HUES6 (cell line): ENCODE results near the gene AATF.

Experiments used
- H3K27ac ChIP-seq: 2 replicates; pipeline ENCODE4 v1.7.0; 2013; ENCODE audit warnings: low read depth, mild to moderate bottlenecking, low read length, inconsistent platforms
- H3K27me3 ChIP-seq: 2 replicates; pipeline ENCODE4 v1.6.1; 2013; ENCODE audit warnings: low read length; ENCODE audit not compliant: control insufficient read depth, insufficient read depth
- H3K36me3 ChIP-seq: 2 replicates; pipeline ENCODE4 v1.6.1; 2013; ENCODE audit warnings: low read length; ENCODE audit not compliant: control insufficient read depth, insufficient read depth
- H3K4me1 ChIP-seq: 2 replicates; pipeline ENCODE4 v1.6.1; 2013; ENCODE audit warnings: low read length; ENCODE audit not compliant: control insufficient read depth, insufficient read depth
- H3K4me3 ChIP-seq: 2 replicates; pipeline ENCODE4 v1.5.1; 2013; ENCODE audit warnings: low read depth, low read length
- H3K9ac ChIP-seq: one replicate; pipeline ENCODE4 v1.6.1; 2013; ENCODE audit warnings: mild to moderate bottlenecking, low read length
- H3K9me3 ChIP-seq: 2 replicates; pipeline ENCODE4 v1.6.1; 2013; ENCODE audit warnings: low read depth, low read length; ENCODE audit not compliant: control insufficient read depth, insufficient read depth

AATF gene

DNA sequence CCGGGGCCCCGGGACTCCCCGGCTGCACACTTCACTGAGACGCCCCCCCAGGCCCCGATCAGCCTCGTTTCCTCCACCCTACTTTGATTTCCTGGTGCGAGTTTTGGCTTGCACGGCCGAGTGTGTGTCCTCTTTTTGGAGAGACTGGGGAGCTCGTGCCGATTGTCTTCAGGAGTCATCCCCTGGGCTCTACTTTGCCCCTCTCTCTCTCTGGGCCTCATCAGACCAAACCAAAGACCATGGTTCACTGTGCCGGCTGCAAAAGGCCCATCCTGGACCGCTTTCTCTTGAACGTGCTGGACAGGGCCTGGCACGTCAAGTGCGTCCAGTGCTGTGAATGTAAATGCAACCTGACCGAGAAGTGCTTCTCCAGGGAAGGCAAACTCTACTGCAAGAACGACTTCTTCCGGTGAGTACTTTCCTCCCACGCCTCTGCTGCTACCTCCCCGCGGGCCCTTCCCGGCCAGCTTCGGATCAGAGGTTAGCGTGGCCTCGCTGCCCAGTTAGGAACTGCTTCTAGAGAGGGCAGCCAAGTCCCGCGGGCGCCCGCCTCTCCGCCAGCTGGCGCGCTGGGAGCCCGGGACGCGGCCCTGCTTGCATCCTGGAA is 10.7 kb upstream of the AATF start:
- Histone ChIP-seq H3K27me3 (peaks cover 100% of the 10 kb centered on the region), H3K9ac (peak overlapping the region; percentile 28), H3K4me3 (peak overlapping the region; percentile 67), H3K9me3 (no peaks in the 10 kb centered on the region), H3K27ac (no peak overlapping the region), H3K4me1 (peaks cover 71% of the 10 kb centered on the region), H3K36me3 (no peaks in the 10 kb centered on the region)

DNA sequence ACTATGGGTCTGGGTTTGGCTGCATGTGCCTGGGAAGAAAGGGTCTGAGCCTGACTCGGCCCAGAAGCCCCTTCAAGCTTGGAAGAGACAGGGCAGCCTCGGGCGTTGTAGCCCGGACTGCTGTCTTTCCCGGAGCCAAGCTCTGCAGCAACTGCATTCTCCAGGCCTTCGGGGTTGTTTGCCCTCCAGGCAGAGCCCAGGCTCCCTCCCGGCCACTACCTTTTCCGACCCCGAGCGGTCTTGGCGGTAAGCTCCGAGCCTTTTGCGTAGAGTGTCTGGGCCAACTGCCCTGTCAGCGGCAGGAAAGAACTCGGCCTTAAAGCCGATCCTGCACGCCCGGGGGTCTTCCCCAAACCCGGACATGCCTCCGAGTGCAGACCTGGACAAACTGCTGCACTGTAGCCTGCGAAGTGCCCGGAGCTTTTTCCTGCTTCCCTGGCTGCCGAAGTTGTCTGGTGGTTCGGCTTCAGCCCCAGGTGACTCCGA is 10.1 kb upstream of the AATF start:
- Histone ChIP-seq H3K4me1 (peaks cover 68% of the 10 kb centered on the region), H3K4me3 (peak overlapping the region; percentile 67), H3K27ac (no peak overlapping the region), H3K27me3 (peaks cover 100% of the 10 kb centered on the region), H3K9ac (peak overlapping the region; percentile 28), H3K9me3 (no peaks in the 10 kb centered on the region), H3K36me3 (no peaks in the 10 kb centered on the region)

DNA sequence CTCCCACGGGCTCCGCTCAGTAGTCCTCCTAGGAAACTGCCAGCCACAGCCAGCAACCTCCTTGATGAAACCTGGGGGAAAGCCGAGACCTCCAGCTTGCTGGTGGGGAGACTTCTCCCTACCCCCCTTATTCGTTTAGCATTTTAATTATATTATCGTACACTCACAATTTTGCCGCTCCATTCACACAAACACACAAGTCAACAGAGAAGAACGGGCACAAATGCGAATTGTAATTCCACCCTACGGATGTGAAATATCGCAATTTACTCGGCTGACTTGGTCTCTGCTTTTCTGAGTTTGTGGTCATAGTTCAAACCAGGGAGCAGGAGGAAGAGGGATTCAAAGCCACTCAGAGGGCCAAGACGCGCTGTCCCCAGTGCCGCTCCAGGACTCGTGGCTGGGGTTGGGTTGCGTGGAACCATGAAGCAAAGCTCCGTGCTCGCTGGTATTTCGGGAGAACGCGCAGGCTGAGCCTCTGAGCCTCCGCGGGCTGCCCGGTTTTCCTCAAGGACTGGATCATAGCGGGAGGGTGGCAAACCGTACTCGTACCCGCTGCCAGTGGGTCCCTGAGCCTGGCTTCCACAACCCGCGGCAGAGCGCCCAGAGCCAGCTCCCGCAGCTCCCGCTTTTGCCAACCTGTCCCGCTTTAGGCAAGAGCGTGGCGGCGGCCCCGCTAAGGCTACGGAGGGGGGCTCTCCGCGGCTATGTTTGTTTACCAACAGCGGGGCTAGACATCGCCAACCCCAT is 9.5 kb upstream of the AATF start:
- Histone ChIP-seq H3K4me3 (peak overlapping the region; percentile 67), H3K9ac (peak overlapping the region; percentile 28), H3K36me3 (no peaks in the 10 kb centered on the region), H3K9me3 (no peaks in the 10 kb centered on the region), H3K27ac (no peak overlapping the region), H3K27me3 (peaks cover 100% of the 10 kb centered on the region), H3K4me1 (peaks cover 62% of the 10 kb centered on the region)

DNA sequence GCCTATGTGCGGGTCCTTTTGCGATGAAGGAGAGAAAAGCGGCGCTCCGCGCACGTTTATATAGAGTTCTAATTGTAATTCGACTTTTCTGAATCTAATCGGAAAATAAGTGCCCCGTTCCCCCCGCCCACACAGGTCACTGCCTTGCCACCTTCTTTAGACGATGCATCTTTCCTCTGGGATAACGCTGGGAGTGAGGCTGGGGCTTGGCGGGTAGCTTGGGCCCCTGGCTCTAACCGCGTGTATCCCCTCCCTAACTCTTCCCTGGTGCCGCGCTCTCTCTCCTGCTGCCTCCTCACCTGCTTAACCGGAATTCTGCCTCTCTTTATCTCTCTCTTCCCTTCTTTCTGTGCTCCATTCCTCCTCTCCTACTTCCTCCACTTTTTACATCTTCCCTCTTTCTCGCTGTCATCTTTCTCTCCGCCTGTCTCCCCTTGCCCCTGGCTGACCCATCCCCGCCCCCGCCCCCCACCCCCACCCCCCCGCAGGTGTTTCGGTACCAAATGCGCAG is 8.9 kb upstream of the AATF start:
- no peak overlapping the region for H3K27ac ChIP-seq
- peaks cover 100% of the 10 kb centered on the region for H3K27me3 ChIP-seq
- H3K9ac ChIP-seq = no peak overlapping the region
- no peaks in the 10 kb centered on the region for H3K36me3 ChIP-seq
- peaks cover 59% of the 10 kb centered on the region for H3K4me1 ChIP-seq
- H3K9me3 ChIP-seq = no peaks in the 10 kb centered on the region
- peak overlapping the region; percentile 67 for H3K4me3 ChIP-seq

DNA sequence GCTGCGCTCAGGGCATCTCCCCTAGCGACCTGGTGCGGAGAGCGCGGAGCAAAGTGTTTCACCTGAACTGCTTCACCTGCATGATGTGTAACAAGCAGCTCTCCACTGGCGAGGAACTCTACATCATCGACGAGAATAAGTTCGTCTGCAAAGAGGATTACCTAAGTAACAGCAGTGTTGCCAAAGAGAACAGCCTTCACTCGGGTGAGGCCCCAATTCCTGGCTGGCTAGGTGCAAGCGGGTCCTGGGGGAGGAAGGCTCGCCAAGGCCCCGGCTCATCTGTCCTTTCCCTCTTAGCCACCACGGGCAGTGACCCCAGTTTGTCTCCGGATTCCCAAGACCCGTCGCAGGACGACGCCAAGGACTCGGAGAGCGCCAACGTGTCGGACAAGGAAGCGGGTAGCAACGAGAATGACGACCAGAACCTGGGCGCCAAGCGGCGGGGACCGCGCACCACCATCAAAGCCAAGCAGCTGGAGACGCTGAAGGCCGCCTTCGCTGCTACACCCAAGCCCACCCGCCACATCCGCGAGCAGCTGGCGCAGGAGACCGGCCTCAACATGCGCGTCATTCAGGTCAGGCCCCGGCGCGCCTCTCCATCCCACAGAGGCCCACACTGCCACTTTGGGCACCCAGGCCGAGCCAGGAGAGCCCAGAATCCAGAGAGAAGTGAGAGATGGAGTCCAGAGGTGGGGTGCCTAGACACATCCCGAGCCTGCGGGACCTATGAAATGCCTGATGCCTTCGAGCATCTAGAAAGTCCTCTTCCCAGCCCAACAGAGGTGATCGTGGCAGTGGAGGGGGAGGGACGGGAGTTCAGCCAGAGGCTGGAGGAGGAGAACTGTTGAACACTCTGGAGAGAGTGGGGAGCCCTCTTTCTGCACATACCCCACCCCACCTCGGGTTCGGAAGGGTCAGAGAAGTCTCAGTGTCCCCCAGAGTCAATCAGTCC is 8.2 kb upstream of the AATF start:
- H3K36me3 ChIP-seq = no peaks in the 10 kb centered on the region
- H3K4me3 ChIP-seq = peak overlapping the region; percentile 54
- H3K9me3 ChIP-seq = no peaks in the 10 kb centered on the region
- H3K27me3 ChIP-seq = peaks cover 100% of the 10 kb centered on the region
- H3K4me1 ChIP-seq = peaks cover 53% of the 10 kb centered on the region
- H3K27ac ChIP-seq = no peak overlapping the region
- no peak overlapping the region for H3K9ac ChIP-seq

DNA sequence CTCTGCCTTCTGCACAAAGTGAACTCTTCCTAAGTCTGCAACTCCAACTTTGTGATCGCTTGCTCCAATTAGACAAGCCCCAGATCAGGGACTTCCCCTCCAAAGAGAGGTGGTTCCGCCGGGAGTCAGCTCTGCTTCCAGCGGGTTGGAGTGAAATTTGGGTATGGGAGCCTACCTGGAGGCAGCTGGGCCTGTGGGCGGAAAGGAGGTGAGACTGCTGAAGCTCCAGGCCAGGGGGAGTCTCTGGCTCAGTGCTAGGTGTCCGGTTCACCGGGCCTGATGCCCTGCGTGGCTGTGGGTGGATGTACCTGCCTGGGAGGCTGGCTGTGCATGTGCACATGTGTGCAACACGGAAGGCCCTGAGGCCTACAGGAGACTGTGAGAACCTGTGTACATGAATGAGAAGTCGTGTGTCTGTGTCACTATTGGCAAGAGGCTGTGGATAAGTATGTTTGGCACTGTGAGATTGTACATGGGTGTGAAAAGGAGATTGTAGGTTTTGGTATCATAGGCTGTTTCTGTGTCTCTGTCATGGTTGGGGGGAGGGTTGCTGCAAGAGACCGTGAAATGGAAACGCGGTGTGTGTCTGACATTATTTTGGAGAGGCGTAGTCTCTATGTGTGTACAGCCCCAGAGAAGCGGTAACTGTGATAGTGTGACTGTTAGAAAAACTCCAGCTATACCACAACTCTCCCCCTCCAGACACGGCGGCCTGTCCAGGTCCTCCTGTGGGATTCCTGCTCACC is 7.3 kb upstream of the AATF start:
- no peaks in the 10 kb centered on the region for H3K36me3 ChIP-seq
- no peaks in the 10 kb centered on the region for H3K9me3 ChIP-seq
- no peak overlapping the region for H3K27ac ChIP-seq
- peaks cover 100% of the 10 kb centered on the region for H3K27me3 ChIP-seq
- H3K4me3 ChIP-seq = peak overlapping the region; percentile 54
- peak overlapping the region; percentile 7 for H3K9ac ChIP-seq
- peaks cover 61% of the 10 kb centered on the region for H3K4me1 ChIP-seq

DNA sequence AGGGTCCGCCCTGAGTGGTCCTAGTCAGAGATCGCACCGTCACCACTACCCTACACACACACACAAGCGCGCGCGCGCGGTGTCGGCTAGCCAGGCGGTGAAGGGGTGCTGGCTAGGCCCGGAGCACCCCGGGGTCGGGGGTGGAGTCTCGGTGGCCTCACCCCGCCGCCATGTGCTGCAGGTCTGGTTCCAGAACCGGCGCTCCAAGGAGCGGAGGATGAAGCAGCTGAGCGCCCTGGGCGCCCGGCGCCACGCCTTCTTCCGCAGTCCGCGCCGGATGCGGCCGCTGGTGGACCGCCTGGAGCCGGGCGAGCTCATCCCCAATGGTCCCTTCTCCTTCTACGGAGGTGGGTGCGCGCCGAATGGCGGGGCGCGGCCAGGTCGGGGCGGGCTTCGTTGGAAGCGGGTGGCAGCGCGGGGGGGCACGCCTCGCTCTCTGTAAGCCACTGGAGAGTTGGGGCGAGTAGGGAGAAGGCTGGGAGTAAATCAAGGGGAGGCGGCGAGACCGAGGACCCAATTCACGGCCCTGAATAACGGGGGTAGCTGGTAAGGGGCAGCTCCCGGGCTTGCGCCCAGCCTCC is 6.6 kb upstream of the AATF start:
- Histone ChIP-seq H3K4me1 (peaks cover 60% of the 10 kb centered on the region), H3K4me3 (peak overlapping the region; percentile 54), H3K27ac (no peak overlapping the region), H3K27me3 (peaks cover 100% of the 10 kb centered on the region), H3K9ac (peak overlapping the region; percentile 28), H3K36me3 (no peaks in the 10 kb centered on the region), H3K9me3 (no peaks in the 10 kb centered on the region)

DNA sequence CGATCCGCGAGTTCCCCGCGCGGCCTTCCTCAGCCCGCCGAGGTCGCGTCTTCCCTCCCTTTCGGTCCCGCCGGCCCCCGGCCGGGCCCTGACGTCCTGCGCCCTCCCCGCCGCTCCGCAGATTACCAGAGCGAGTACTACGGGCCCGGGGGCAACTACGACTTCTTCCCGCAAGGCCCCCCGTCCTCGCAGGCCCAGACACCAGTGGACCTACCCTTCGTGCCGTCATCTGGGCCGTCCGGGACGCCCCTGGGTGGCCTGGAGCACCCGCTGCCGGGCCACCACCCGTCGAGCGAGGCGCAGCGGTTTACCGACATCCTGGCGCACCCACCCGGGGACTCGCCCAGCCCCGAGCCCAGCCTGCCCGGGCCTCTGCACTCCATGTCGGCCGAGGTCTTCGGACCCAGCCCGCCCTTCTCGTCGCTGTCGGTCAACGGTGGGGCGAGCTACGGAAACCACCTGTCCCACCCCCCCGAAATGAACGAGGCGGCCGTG is 6.1 kb upstream of the AATF start:
- no peaks in the 10 kb centered on the region for H3K36me3 ChIP-seq
- peaks cover 59% of the 10 kb centered on the region for H3K4me1 ChIP-seq
- H3K4me3 ChIP-seq = peak overlapping the region; percentile 54
- H3K27me3 ChIP-seq = peaks cover 100% of the 10 kb centered on the region
- no peak overlapping the region for H3K27ac ChIP-seq
- no peak overlapping the region for H3K9ac ChIP-seq
- no peaks in the 10 kb centered on the region for H3K9me3 ChIP-seq

DNA sequence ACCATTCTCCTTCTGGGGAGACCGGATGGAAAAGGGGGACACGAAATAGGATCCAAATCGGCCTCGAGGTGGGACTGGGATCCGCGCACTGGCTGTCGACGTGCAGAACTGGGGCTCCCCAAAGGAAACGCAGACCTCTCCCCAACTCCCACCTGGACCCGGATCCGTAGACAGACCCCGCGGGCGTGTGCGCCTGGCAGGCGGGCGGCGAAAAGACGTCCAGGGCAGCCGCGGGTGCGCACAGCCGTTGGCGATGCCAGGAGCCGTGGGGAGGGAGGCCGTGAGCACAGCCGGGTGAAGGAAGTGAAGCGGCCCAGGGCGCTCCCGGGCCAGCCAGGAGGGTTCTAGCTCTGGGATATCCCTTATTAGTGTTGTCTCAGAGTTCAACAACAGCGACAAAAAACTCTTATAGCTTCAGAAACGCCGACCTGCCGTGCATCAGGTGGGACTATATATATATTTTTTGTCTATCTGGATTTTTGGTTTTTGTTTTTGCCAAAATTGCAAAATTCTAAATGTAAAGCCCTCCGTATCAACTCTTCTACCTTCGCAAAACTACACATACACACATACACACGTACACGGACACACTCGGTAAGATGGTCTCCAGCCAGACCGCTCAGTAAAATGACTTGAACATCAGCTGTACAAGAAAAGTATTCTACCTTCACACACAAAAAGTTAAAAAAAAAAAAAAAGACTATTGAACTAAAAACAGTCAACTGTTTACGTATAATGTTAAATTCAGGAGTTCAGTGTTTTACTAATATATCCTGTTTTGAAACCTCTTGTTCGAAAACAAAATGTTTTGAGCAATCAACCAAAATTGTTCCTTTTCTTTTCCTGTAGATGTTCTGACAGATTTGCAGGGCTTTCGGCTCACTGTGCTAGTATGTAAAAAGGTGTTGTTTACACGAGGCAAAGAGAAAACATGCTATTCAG is 5.2 kb upstream of the AATF start:
- no peak overlapping the region for H3K27ac ChIP-seq
- no peaks in the 10 kb centered on the region for H3K9me3 ChIP-seq
- H3K36me3 ChIP-seq = no peaks in the 10 kb centered on the region
- H3K9ac ChIP-seq = no peak overlapping the region
- peaks cover 100% of the 10 kb centered on the region for H3K27me3 ChIP-seq
- peak overlapping the region; percentile 54 for H3K4me3 ChIP-seq
- peaks cover 61% of the 10 kb centered on the region for H3K4me1 ChIP-seq
